HG02798 (cell line): ENCODE measurements around the gene MED23.

ENCODE experiments used
- ATAC-seq: cut with Tn5 transposase; IDR thresholded peaks from one replicate; pipeline ENCODE4 v1.9.1; 2021; ENCODE audit warnings: mild to moderate bottlenecking; ENCODE audit not compliant: unreplicated experiment, poor library complexity

MED23 gene

DNA sequence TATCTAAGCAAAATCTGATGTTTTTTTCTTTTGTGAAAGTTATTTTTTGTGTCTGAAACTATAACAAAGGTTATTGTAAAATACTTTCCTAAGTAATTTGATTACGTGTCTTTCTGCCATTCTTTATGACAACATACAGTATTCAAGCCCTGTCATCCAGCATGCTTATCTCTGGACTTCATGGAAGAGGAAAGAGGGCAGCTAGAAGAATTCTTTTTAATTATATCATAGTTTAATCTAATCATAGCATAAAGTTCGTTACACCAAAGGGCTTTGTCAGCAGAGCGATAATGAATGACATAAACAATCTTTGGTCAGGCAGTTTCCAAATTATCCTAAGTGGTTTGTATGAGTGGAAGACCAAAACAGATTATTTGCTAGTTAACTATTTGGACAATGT, 12.5 kb upstream of the MED23 start:
- ATAC-seq, result no peak

DNA sequence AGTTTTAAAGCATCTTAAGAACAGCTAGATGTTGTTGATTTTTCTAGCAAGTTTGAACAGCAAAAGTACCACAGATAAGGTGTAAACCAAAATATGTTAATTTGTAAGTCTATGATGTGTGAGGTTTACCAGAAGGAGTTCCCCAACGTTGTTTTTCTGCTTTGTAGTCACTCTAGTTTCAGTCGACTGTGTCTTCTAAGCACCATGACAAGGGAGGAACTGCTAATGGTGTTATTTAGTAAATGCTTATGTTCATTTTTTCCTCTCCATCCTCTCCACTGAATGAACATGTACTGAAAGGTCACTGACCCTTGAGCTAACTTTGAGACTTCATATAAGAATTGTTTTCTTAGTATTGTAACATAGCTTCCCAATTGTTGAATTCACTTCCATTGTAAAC, 12.1 kb upstream of the MED23 start:
- peak; percentile 80 for ATAC-seq

DNA sequence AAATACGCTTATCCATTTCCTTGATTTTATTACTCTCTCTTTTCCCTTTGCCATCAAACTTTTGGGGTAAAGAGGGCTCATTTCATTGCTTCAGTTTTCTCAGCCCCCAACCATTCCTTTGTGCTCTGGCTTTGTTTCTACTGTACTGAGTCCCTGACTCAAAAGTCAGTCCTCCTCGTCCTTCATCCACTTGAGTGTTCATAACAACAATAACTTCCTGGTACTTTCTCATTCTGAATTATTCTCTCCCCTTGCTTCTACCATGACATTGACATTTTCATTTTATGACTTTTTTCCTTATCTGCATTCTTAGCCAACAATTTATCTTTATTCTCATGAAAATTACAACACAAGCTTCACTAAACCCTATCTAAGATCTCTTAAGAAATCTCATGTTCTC, 10.0 kb upstream of the MED23 start:
- ATAC-seq, result no peak

DNA sequence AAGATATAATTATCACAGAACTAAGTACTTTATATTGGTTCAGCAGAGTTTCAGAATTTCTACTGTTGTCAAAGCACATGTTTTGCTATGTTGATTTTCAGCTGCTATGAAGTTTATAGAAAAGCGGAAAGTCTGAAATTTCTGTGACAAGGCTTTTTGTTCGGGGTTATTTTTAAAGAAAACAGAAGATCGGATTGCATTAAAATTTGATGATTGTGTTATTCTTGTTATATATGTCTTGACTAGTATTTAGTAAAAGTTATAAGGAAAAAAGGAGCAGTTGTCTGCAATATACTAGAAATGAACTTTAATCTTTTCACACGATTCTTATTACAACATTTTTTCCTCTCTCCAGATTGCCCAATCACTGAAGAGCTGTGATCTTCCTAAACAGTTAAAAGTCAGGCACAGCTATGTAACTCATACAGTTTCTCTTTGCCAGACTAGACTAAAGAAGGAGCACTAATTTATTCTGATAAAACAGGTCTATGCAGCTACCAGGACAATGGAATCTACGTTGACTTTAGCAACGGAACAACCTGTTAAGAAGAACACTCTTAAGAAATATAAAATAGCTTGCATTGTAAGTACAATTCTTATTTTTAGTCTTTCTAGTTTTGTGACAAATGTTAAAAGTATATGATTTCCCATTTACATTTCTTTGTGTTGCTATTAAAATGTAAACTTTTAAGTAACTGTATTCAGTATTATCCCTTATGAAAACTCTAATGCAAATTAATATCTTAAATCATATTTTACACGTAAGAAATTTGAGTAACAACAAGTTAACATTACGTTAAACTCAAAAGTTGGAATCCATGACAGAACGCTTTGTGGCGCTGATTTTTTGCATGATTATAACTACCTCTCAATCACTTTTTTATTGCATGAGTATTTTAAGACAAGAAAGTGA, 9.1 kb upstream of the MED23 start, which contains the start of gene ENPP3:
ENPP3 (plus strand) TSS at position 423 of the 913 bp plus-strand sequence; CDS start at position 506, 83 bp downstream.
- no peak for ATAC-seq

DNA sequence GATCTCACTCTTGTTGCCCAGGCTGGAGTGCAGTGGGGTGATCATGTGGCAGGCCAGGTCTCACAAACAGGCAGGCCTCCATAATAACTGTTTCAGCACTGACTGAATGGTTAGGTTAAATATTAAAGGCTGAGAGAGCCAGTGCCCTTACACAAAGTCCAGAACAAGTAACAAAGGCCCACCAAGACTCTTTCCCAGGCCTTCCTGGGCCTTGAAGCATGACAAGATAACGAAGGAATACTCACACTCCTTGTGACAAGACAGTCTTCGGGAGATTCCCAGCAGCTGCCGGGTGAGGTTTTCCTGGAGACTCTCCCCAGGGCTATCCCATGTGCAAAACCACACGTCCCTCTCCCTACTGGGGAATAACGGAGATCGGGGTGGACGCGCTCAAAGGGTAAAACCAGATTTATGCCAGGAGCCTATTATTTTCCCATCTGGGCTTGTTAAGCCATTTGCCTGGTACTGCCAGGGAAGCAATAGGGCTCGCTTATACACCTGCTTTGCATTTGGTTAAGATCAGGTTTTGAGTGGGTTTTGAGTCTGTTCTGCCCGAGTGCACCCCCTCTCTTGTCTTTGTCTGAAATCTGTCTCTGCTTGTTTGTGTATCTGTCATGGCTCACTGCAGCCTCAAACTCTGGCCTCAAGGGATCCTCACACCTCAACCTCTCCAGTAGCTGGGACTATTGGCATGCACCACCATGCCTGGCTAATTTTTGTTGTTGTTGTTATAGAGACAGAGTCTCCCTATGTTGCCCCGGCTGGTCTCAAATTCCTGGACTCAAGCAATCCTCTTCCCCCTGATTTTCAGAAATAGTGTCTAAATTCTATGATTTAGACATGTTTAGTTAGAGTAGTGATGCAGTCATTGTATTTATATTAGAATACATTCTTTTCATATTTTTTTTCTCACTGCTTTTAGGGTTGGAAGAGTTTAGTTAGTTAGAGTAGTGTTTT, 7.6 kb upstream of the MED23 start:
- peak; percentile 82 for ATAC-seq

DNA sequence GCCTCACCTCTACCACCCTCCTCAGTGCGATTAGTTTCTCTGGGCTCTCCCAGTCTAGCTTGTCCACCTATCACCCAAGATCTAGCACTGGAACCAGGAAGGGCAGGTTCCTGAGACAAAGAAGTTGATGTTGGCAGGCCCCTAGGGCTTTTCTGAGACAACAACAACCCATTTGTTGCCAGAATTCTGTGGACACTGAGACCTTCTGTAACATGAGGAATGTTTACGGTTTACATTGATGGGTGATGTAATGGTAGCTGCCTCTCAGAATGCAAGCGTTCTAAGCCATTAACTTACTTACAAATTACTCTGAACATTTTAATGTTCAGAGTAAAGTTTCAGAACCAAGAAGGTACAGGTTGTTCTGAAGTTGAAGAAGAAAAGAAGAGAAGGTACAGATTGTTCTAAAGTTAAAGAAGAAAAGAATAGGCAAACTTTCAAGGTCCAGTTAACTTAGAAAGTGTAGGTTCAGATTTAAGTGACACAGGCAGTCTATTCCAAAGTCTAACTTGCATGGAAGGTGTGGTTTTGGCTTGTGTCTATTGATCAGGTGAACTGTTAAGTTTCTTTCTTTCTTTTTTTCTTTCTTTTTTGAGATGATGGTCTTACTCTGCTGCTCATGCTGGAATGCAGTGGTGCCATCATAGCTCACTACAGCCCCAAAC, 3.7 kb upstream of the MED23 start:
- ATAC-seq, result no peak

DNA sequence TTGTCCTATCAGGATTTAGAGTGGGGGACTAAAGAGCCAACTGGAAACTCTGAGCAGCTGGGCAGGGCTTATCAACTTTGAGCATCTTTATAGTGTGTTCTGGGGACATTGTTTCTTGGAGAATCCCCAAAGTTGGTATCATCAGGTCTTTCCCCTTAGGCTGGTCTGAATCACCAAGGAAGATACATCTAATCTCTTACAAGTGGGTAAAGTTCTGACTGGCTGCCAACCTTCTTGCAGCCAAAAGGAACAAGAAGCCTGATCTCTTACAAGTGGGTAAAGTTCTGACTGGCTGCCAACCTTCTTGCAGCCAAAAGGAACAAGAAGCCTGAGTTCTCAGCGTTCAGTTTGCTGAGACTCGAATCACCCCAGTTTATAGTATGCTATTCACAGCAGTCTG, 1.6 kb upstream of the MED23 start:
- no peak for ATAC-seq

DNA sequence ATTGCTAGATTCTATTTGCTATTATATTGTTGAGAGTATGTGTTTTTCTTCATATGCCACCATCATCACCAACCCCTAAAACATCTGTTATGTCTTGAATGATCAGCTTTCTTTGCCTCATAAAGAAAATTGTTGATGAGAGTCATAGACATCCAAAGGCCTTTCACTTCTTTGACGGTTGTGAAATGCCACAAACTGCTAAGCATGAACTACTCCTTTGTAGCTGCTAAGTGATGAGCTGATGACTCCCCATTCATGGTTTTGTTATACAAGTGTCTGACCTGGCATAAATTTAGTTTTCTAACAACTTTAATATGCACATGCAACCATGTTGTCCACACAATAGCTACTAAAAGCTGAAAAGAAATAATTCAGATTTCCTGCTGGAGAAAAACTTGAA, 684 bp upstream of the MED23 start:
- ATAC-seq, result no peak

DNA sequence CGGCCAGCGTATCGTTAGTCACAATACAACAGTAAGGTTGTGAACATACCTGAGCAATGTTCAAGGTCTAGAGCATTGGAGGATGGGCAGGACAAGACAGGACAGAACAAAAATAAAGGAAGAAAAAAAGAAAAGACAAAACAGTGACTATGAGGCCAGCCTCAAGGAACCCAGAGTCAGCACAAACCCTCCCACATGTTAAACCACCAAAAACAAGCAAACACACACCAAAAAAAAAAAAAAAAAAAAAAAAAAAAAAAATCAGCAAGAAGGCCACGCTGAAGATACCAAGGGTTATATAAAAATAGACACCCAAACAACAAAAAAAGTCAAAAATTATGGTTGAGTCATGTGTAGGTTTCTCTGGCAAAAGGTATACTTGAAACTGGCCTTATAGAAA, 12.8 kb downstream of the MED23 start:
- no peak for ATAC-seq

DNA sequence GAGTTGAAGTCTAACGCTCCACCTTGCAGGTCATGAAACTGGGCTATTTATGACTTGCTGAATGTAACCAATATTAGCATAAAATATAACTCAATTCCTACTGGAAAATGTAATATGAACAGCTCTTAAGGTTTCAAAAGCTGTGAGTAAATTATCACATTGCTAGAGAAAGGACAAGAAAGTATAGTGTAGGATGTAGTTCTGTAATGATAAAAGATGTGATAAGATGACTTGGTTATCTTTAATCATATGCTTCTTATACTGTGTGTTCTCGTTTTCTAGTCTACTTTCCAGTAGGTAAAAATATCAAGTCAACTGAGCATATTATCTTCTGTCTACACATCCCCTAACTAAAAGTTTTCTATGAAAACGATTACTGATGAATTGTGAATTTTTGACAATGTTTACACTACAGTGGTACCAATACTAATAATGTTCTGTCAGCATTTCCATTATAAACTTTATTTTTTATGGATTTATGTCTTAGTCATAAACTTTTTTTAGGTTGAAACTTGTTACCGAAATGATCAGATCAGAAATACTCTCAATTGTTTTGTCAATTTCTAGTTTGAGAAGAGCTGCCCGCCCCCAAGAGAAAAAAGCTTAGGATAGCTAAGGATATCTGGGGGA, 14.6 kb downstream of the MED23 start:
- ATAC-seq, result no peak

DNA sequence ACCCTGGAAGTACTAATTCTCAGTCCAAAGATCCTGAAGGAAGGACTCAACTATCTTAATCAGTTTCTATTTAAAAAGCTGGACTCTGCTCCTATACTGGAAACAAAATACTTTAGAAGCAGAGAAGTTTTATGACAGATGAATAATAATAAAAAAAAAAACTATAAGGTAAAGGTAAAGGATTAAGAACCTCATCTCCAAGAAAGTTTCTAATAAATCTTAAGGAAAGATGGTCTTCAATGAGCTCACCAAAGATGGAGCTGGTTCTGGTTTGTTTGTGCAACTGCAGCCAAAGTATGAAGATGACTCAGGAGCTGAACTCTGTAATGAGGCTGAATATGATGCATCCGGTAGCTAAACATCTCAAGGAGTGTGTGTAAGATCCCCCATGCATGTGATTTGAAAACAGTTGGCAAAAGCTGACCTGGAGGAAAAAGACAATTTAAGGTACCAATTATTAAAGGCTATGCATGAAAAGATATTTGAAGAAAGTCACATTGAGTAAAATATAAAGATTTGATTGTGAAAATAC, 25.2 kb downstream of the MED23 start:
- ATAC-seq, result no peak

DNA sequence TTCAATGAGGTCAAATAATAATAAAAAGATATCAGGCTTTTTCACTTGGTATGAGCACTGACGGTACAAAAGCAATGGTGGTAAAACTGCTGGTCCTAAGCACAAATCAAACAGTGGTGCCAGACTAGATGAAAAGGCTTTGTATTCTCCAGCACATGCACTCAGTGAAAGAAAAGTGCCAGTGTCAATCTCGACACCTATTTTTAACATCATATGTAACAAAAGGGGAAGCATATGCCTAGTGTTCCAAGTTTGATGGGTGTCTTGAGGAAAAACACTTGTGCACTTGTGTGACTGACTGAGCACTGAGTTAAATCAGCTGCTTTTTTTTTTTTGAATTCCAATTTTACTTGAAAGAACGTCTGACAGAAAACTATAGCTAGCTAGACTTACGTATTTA, 27.3 kb downstream of the MED23 start:
- no peak for ATAC-seq

DNA sequence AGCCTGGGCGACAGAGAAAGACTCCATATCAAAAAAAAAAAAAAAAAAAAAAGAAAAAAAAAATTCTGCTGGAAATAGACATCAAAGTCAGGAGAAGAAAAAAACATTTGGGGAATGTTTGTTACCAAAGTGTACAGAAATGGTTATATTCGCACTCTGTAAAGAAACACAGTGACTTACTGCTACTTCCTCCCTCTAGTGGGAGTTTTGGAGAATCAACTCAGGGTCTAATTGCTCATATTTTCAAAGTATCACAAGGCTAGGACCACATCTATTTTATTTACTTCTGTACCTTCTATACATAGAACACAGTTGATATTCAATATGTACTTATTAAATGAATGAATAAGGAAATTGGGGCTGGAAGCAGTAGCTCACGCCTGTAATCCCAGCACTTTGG, 30.6 kb downstream of the MED23 start:
- ATAC-seq, result no peak

DNA sequence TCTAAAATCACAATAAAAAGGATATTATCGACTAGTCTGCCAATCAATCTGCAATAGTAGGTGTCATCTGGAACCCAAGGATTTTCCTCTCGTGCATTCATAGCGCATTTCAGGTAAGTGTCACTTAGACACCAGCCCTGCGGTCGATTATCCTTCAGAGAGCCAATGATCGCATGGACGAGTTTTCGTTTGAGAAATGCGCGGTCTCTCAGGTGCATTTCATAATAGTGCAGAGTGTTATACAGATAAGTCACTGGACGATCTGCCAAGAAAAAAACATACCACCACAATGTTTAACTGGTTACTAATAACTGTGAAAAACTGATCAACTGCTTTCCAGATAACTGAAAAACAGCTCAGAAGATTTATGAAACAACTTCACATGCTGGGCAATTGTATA, 34.0 kb downstream of the MED23 start:
- no peak for ATAC-seq

DNA sequence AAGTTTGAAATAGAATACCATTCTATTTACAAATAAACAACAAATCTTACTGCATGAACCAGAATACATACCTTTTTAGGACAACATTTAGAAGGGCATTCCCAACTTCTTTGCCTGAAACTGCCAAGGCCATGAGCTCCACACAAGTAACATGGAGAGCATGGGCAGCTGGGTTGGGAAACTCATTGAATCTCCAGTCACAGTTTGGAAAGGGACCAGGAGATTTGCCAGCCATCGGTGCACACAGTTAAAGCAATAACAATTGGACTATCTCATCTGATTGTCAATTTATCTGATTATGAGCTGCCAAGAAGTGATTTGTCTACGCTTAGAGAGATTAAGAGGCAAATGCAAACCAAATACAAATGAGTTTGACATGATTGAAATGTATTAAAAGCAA, 35.1 kb downstream of the MED23 start:
- no peak for ATAC-seq

DNA sequence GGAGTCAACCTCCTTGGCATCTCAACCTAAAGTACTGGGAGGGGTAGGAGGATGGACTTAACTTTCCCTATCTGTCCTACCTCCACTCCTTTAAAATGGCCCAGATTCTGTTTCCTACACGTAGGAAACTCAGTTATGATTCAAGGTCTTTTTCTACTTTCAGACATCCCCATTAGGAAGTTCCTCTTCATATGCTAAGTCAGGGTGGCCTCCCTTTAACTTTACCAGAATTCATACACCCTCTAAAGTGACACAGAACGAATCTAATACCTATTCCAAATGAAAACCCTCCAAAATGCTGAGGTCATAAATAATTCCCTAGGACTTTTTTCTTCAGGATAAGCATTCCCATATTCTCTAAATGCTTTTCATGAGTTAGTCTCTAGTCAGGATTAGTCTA, 39.4 kb downstream of the MED23 start:
- no peak for ATAC-seq

DNA sequence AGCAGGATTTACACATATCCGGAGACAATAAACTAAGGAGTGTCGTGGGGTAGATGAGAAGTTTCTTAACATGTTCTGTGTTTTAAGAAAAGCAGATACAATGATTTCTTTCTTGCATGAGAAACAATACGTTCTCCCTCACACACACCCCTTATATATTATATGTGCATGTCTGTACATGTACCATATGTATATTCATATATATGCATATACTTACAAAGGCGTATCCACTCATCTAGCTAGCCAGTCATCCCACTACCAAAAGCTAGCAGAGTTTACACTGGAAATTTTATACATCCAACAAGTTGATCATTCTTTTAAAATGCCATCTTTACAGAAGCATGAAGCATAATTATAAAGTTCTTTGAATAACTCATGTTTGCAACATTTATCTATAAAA, 40.1 kb downstream of the MED23 start:
- no peak for ATAC-seq

DNA sequence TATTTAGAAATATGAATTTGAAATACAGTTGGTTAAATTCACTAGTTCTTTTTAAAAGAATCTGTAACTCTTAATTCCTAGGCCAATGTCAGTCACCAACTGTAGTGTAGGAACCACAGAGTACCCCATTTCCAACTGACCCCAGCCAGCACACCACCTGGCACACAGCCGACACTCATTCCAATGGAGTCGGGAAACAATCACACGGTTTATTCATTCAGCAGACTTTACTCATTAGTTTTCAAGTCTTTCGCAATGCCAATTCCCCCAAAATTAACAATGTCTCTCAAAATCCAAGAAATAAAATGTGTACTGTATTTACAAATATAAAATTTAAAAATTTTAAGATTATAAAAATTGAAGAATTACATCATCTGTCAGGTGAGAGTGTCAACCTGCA, 41.5 kb downstream of the MED23 start:
- no peak for ATAC-seq

DNA sequence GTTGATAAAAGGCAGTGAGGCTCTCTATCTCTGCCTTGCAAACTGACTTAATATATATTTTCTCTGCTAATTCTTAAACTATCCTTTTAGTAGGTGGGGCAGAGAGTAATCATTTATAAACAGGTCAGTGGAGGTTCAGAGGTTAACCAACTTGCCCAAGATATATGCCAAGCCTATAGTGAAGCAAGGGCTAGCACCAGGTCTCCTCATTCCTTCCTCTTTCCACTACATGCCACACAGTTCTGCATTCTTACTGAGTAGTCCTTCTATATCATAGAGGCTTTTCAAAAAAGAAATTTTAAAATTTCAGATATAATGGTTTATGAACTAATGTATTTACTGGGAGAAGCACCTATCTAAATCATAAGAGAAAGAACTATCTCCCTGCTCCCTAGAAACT, 46.5 kb downstream of the MED23 start:
- ATAC-seq, result no peak
